SH-SY5Y (cell line): ENCODE measurements around the gene MAST4.

Experiments
- GATA2 ChIP-seq: IDR thresholded peaks from 2 replicates; pipeline ENCODE4 v1.6.1; 2011; ENCODE audit warnings: mild to moderate bottlenecking, low read depth, low read length
- GATA3 ChIP-seq: IDR thresholded peaks from 2 replicates; pipeline ENCODE4 v1.6.1; 2011; ENCODE audit warnings: low read depth, mild to moderate bottlenecking, low read length, moderate library complexity

GRCh38 chr5:66727630-66728029 is 131.4 kb downstream of the MAST4 start:
- TF ChIP-seq GATA2 (no peak), GATA3 (no peak)
